ENCODE results near the gene RAB18.

GRCh38 chr10:27584302-27584701 lies 80.2 kb downstream of the RAB18 start:
- no peak for TF ChIP-seq CTCF (IDR thresholded peaks at IDR 0.05; ENCODE audit: insufficient read depth, low read depth, low read length)
- TF ChIP-seq EZH2 (IDR thresholded peaks at IDR 0.05; ENCODE audit: insufficient read depth, low read length): no peak

All from astrocyte (in vitro differentiated cells and primary cell).